NCI-H1694 (cell line): ENCODE data around the gene CASZ1.

Experiments used
- DNase-seq: peaks from one replicate; lab custom pipeline; 2025; lab: John Stamatoyannopoulos, UW

Gene CASZ1

DNA sequence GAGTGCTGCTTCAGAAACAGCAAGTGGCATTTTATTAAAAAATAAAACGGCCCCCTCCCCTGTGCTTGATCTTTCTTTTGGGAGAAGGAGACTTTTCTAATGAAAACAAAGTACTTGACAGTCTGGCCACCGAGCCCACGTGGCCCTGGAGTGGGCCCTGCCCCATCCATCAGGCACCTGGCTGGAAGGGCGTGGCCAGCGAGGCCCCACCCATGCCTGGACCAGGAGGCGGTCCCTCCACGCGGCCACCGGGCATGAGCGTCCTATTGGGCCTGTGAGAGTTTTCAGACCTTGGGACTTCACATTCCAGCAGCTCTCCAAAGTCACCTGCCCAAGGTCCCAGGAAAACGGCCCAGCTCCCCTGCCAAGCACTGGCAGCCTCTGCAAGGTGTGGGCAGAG lies 144.7 kb downstream of the CASZ1 start:
- DNase-seq: no peak

DNA sequence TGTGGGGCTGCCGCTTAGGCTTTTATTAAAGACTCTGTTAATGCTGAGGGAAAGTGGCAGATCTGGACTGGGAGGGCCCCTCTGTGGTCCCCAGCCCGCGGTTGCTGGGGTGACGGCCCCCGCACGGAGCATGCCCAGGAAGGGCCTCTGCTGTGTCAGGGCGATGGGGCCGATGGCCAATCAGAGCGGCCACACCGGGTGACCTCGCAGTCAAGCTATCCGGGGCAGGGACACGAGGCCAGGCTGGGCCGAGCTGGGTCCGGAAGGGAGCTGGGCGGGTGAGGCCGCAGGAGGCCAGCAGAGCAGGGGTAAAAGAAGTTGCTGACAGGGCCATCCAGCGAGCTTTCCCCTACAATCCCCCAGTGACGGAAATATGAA lies 145.1 kb downstream of the CASZ1 start:
- DNase-seq: no peak

DNA sequence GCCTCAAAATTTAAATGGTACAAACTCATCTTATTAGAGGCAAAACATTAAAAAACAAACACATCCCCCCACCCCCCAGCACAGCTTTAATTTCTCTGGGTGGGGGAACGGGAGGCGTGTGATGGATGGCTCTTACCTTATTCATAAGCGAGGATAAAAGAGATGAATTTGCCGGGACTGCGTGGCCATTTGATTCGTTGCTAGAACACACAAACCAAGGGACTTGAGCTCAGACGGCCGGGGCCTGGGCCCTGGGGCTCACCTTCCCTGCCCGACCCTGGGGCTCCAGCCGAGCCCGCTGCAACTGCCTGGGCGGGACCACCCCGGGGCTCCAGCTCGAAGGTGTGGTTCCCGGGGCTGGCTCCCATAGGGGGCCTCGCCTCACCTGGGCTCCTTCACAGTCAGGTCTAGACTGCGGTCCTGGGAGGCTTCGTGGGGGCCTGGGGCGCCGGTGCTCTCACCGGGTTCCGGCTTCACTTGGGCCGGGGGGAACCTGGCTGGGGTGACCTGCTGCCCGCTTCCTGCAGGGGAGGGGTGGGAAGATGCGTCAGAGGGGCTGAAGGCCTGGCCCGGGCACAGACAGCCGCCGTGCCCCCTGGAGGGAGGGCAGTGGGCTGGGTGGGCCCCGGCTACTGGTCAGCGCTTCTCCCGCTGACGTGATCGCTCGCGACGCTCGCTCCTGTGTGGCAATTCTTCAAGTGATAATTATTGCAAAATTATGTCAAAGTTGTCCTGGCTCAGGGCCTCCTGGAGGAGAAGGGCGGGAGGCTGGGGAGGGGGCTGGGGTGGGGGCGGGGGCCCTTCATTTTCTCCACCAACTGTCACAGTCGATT lies 145.7 kb downstream of the CASZ1 start:
- no peak for DNase-seq

DNA sequence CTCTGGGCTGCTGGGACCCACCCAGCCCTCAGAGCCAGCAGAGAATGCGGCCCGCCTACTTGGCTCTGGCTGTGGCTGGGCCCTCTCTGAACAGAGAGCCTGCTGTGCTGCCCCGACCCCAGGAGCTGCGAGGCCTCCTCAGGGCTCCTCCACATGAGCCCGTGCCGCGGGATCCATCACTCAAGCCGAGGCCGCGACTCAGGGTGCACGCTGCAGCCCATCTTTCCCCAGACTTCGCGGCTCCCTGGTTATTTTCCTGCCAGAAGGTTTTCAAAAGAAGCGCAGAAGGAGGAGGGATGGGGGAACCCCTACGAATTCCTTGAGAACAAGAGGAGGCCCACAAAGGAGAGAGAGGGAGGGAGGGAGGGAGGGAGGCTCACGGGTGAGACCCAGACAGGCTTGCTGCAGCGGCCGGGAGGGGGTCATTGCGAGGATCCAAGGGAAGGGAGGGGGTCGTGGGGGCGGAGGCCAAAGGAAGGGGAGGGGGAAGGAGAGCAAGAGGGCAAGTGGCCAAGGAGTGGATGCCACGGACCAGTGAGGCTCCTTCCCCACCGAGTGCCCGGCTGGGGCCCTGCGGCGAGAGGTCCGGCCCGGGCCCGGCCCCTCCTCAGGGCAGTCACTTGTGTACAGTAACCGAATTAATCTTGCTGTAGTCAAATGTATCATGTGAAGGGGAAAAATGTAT lies 146.8 kb downstream of the CASZ1 start:
- DNase-seq: no peak

DNA sequence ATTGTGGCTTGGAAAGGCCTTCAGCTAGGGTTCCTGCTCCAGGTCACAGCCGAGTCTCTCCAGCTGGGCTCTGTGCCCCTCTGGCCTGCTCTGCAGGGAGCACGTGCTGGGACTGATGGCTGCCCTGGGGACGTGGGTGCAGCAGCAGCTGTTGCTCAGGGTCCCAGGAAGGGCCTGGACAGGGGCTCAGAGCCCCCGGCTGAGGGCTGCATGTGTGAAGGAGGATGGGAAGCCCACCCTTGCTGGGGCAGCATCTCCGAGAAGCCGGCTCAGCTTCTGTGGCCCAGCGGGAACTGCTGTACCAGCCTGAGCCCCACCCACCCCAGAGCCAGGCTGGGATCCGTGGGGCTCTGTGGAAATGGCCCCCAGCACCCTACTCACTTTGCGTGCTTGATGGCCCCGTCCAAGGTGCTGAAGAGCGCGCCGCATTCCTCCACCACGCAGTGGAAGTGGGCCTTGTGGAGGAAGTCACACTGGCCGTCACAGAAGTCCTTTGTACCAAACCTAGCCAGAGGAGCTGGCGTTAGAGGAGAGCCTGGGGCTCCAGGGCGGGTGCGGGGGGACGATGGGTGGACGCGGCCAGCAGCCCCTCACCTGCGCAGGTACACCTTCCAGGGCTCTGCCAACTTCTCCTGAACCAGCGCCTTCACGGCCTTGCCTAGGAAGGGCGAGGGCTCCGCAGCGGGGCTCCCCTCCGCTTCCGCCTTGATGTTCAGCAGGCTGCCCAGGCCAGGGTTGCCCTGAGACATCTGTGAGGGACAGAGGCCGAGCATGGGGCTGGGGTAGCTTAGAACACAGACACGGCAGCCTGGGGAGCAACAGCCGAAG lies 147.5 kb downstream of the CASZ1 start:
- DNase-seq: no peak

DNA sequence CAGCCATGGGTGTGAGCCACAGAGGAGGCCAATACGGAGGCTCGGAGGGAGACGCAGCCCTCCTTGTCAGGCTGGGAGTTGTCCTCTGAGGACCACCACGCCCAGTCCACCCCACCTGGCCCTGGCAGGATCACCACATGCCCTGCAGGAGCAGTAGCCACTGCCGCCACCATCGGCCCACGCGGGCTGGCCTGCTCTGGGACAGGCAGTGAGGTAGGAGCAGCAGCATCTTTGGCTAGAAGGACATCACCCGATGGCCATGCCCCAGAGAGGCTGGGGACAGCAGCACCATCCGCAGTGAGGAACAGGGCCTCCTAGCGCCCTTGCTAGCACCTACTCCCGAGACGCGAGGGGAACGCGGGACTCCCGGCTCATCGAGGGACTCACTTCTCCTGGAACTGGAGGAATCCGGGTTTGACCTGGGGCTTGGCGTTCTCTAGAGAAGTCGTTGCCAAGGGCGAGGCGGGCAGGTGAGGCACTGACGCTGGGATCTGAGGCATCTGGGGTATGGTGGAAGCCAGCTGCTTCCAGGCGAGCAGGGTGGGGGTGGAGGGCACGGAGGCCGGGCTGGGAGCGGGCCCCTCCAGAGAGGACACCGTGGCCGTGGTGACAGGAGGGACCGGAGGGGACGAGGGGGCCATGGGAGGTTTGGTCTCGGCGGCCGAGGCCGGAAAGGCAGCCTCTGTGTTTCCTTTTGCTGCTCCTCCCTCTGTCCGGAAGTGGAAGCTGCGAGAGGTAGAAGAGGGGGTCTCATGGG lies 148.9 kb downstream of the CASZ1 start:
- DNase-seq: no peak

DNA sequence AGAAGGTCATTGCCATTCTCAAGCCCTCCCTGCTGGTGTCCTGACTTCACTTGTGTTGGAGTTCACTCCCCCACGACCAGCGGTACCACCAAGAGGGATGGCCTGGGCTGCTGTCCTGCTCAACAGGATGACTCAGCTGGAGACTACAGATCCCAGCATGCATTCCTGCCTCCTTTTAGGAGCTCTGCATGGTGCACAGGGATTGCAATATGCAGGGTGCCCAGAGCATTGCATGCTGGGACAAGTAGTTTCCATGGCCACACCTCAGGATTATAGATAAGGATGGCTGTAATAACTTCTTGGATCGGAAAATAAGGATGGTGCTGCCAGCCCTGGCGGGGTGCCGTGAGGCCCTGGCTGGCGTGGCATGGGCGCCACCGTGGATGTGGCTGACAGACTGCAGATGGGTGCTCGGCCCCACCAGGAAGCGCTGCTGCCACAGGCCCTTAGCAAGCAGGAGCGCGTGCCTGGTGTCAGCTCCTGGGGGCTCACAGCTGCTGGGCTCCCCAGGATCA lies 150.0 kb downstream of the CASZ1 start:
- peak; percentile 15 for DNase-seq

DNA sequence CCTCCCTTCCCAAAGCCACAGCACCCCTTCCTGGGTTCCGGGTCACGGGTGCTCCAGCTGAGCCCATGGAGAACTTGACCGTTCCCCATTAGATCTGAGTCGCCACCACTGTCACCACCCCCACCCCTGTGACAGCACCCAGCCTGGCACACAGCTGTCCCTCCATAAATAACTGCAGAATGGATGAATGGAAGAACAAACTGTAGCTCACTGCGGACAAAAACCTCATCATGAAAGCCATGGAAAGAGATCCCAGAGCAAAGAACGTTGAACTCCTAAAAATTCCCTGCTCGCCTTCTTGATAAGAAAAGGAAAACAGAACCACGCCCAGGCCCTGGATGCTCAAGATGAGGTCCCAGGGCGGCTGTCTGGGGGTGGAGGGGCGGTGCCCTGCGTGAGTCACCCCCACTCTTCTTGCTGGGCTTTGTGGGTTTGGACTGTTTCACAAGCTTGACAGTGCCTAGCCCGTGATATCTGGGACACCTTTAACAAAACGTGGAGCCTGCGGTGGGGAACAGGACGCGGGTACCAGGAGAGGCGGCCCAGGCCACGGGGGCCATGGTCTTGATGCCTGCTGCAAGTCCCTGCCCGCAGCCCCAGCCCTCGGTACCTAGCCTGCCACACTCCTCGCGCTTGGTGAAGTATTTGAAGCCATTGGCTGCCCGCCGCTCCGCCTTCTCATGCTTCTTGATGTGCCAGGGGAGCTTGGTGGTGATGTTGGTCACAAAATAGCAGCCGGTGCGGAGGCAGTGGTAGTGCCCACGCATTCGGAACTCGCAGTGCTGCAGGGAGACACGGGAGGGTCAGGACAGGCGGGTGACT lies 151.9 kb downstream of the CASZ1 start:
- DNase-seq: no peak

DNA sequence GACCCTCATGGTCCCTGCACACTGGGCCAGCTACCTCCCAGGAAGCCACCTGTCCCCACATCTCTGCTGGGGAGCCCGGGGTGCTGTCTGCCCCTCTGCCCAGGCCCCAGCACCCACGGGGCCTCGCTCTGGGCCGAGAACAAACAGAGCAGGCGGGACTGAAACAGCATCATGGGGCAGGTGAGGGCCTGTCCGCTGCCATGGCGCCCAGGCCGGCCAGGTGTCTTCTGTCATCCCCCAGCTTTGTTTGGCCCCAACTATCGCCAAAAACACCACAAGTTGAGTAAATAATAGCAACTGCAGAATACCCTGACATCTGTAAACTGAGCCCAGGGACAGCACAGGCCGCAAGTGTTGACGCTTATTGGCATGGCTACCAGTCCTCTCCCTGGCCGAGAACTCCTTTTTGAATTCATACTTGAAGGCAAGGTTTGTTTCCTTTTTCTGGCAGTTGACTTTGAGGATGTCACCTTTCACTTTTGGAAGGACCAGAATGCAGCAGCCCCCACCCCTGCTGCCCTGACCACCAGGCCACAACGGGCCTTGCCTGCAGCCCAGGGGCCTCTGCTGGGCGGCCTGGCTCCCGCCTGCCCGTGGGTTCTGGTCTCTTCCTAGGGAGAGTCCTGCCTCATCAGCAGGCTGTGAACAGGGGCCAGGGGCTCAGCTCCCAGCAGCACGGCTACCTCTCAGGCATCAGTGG lies 152.7 kb downstream of the CASZ1 start:
- no peak for DNase-seq

DNA sequence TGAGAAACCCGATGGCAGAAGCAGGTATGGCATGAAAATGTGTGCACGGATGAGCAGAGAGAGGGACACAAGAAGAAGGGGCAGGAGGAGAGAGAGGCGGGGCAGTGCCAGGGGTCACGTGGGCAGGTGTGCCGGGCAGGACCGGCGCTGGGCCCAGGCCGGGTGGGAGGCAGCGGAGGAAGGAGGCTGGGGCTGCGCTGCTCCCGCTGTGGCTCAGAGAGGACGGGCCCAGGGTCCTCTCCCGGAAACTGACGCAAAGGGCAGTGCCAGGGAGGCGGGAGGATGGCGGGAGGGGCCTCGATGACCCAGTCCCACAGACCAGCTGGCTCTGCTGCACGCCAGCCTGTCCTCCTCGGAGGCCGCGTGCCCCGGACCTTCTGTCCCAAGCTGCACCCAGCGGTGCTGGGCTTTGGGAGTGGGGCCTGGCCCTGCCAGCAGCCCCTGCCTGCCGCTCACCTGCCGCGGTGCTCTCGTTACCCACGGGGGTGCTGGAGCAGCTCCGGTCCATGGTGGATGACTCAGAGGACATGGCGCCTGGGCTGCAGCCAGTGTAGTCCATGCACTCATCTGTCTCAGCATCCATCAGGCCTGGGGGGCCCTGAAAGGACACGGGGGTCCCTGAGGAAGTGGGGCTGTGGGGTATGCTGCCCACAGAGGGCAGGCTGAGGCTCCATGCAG lies 153.9 kb downstream of the CASZ1 start:
- DNase-seq: no peak

DNA sequence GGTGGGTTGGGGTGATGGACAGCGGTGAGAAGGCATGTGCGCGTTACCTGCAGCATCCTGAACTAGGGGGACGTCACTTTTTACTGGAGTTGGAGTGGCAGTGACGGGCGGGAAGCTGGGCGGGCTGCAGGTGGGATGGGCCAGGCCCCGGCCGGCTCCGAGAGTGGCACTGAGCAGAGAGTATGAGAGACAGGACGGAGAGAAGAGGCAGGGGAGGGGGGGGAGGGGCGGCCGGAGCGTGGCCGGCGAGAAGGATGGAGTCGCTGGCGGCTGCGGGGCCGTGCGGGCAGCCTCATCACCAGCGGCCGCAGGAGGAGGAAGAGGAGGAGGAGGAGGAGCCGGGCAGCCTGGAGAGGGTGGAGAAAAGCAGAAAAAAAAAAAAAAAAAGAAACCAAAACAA lies 154.5 kb downstream of the CASZ1 start:
- DNase-seq: no peak

DNA sequence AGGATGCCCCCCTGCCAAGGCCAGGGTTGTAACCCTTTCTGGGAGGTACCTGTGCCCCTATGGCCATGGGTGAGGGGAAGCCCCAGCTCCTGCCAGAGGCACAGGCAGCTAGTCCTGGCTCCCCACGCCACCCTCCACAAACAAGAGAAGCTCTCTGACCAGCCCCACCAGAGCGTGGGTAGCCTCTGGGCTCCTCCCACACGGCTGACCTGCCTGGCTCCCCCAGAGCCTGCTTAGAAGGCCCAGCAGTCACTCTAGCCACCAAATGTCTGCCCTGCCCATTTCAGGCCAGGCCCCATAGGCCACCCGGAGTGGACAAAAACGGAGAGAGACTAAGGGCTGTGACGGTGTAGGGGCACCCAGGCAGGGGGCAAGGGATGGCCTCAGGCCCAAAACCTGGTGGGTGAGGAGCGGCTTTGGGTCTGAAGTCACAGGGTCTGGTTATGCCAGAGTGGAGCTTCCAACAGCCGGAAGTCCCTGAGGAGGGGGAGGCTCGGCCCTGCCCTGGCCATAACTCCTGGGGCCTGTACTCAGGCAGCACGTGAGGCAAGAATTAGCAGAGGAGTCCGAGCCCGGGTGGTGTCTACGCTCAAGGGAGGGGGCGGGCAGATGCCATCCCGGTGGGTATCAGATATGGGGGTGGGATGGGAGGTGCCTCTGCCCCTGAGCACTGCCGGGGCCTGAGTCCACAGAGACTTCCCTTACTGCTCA lies 155.4 kb downstream of the CASZ1 start:
- DNase-seq: no peak

DNA sequence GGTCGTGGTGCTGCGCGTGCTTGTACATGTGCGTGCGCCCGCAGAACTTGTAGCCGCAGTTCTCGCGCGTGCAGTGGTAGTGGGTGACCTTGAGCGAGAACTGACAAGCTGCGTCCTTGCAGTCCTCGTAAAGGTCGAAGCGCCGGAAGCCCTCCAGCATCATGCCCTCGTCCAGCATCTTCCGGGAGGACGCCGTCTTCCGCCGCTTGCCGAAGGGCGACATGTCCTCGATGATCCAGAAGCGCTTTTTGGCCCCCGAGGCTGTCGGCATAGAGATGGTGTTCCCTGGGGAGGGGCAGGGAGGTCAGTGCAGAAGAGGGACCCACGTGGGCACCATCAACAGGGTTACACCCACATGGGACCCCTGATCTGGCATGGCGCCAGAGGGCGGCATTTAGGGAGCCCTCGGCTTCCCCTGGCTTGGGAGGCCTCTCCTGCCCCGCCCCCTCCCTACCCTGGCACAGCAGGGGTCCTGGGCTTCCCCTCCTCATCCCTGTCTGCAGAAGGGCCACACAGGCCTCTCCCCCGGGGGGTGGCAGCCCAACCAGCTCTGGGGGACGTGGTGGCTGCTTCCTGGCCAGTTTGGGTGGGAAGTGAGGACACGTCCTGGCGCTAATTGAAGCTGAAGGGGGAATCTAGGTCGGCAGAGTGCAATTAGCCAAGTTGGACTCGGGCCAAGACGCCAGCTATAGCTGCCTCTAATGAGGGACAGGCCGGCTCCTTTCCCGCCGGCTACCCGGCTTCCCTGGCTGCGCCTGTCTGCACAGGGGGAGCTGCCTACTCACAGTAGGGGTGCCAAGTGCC lies 156.5 kb downstream of the CASZ1 start:
- peak; percentile 75 for DNase-seq

DNA sequence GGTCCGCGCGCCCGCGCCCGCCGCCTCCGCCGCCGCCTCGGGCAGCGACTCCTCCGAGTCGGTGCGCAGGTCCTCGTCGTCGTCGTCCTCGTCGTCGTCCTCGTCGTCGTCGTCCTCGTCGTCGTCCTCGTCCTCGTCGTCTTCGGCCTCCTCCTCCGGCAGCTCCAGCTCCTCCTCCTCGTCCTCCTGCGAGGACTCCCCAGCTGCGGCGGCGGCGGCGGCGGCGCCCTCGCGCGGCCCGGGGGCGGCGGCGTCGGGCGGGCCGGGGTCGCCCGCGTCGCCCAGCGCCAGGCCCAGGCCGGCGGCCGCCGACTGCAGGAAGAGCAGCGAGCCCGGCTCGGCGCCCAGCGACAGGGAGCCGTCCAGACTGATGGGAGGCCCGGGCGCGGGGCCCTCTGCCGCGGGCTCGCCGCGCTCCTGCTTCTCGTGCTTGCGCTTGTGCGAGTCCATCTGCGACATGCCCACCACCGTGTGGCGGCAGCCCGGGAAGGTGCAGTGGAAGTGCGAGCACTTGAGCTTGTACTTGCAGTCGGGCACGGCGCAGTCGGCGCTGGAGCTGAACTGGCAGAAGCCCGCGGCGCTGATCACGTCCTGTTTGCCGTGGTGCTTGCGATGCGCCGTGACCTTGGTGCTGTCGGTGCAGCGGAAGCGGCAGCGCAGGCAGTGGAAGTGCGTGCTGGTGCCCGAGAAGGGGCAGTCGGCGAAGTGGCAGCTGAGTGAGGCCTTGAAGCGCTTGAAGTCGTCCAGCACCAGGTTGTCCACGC lies 157.3 kb downstream of the CASZ1 start:
- DNase-seq: no peak

DNA sequence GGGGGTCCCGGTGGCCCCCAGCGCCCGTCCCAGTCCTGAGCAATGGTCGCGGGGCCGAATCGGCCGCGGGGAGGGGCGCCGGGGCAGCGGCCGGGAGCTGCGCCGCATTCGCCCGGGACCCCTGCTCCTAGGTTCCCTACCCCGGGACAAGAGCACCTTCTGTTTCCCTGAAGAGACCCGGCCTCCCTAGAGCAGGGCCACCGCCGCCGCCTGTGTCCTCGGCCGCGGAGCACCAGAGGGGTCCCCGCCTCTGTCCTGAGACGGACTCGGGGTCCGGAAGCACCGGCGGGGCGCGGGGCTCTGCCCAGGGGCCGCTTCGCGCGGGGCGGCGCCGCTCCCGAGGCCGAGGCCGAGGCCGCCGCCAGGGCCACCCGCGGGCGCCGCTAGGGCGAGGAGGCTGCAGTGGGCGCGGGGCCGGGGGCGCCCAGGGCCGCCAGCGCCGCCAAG lies 157.9 kb downstream of the CASZ1 start:
- no peak for DNase-seq

DNA sequence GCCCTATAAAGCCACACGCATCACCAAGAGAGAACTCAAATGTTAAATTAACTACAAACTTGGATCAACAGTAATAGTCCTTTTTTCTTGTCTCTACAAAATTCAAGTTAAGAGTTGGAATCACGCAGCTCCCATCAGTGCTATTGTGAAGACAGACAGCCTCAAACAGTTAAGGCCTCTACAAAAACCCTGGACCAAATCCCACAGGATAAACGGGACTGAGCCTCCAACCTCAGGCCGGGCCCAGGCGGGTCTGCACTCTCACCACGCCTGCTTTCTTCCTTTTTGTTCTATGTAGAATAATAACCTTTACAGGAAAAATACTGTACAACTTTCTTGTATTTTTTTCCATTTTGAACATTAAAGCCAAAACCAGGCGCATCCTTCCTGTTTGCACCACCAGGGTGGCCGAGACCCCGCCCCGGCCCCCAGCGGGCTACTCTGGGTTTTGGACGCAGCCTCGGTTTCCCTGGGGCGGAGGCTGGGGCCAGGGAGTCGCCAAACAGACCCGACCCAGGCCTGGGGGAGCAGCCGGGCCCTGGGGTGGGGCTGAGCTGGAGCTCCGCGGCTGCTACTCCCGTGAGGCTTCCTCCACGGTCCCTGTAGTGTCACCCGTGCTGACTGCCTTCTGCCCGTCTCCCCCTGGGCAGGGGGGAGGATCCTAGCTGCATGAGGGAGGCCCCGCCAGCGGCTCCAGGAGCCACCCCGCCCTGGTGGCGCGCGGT lies 158.4 kb downstream of the CASZ1 start:
- no peak for DNase-seq

DNA sequence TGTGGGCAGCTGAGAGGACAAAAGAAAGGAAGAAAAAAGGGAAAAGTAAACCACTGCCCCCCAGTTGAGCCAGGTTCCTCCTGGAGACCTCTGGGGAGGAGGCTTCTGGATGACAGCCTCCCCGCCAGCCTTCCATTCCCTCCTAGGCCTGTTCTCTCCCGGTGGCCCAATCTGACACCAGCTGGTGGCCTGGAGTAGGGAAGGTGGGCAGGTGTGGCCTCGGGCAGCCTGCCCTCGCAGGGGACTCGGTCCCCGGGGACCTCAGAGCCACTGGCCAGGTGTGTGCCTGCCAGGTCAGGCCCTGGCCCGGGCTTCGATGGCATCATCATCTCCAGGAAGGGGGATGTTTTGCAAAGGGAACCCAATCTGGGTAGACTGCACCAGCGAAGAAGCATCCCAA lies 159.0 kb downstream of the CASZ1 start:
- DNase-seq: no peak
